Neutrophil (primary cell): ENCODE data around the gene PRRX2.

Experiments used
- H3K27ac ChIP-seq: fragments of 200-600 bp; sonication (generic); 2 replicates; pipeline ENCODE4 v1.5.1; 2016; ENCODE audit warnings: mild to moderate bottlenecking, moderate library complexity
- H3K27me3 ChIP-seq: fragments of 200-600 bp; sonication (generic); 2 replicates; pipeline ENCODE4 v1.6.0; 2016; ENCODE audit warnings: mild to moderate bottlenecking
- H3K36me3 ChIP-seq: fragments of 200-600 bp; sonication (generic); 2 replicates; pipeline ENCODE4 v1.5.1; 2017
- H3K4me1 ChIP-seq, 2 experiments: fragments of 200-600 bp in 1 of 2; sonication (generic) in 1 of 2; 1 replicate in 1 of 2; 2 replicates in 1 of 2; pipeline versions ENCODE4 v1.5.1 to v1.6.1; 2013 to 2016; ENCODE audit warnings: low read depth in 1 of 2, low read length in 1 of 2, mild to moderate bottlenecking in 1 of 2, moderate library complexity in 1 of 2; ENCODE audit not compliant: control insufficient read depth in 1 of 2, insufficient read depth in 1 of 2
- H3K4me3 ChIP-seq, 2 experiments: fragments of 200-600 bp in 1 of 2; sonication (generic) in 1 of 2; 1 replicate in 1 of 2; 2 replicates in 1 of 2; pipeline ENCODE4 v1.5.1; 2013 to 2016; ENCODE audit warnings: low read depth in 1 of 2, low read length in 1 of 2, mild to moderate bottlenecking in 1 of 2, moderate library complexity in 1 of 2
- H3K9me3 ChIP-seq: fragments of 200-600 bp; sonication (generic); 2 replicates; pipeline ENCODE4 v1.5.1; 2016
- TF ChIP-seq, protein P1 (sequence below): fragments of 200-600 bp; sonication (generic); IDR thresholded peaks from 2 replicates; pipeline ENCODE4 v1.5.1; 2016; ENCODE audit warnings: antibody characterized with exemption

PRRX2 gene

DNA sequence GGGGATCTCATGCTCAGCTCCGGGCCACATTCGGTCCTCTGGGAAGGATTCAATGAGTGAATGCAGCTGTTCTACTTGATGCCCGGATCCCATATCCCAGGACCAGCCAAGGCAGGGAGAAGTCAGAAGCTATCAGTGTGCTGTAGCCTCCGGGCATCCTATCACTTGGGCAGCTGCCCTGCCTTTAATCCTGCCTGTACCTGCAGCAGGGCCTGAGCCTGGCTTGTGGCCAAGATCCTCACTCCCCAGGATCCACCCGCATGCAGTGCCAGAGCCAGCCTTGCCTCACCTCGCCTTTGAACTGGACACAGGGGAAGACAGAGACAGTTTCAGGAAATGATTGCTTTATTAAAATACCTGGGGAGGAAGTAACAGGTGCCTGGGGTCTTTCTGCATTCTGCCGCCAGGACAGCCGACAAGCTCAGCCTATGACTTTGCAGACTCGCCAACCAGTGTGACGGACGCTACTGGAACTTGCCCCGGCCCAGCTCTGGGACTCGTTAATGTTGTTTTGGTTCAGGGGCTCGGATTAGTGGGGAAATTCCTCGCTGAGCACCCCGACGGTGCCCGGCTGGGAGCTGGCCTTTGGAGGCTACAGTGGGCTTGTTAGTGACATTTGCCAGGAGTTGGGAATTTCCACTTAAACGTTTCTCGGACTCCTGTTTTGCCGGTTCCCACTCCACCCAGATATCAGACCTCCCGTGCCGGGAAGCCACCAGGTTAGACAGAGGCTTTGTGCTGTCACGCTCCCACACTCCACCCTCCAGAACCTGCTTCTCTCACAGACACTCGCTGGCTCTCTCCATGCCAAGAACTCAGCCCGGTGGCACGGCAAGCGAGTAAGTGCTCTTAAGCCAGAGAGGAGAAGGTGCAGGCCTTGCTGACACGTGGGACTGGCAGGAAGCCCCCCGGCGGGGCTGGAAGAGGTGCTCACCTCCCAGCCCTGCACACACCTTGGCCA, 86.7 kb downstream of the PRRX2 start:
- no peak overlapping the region for H3K4me3 ChIP-seq
- no peaks in the 10 kb centered on the region for H3K9me3 ChIP-seq
- TF ChIP-seq, protein P1, sequence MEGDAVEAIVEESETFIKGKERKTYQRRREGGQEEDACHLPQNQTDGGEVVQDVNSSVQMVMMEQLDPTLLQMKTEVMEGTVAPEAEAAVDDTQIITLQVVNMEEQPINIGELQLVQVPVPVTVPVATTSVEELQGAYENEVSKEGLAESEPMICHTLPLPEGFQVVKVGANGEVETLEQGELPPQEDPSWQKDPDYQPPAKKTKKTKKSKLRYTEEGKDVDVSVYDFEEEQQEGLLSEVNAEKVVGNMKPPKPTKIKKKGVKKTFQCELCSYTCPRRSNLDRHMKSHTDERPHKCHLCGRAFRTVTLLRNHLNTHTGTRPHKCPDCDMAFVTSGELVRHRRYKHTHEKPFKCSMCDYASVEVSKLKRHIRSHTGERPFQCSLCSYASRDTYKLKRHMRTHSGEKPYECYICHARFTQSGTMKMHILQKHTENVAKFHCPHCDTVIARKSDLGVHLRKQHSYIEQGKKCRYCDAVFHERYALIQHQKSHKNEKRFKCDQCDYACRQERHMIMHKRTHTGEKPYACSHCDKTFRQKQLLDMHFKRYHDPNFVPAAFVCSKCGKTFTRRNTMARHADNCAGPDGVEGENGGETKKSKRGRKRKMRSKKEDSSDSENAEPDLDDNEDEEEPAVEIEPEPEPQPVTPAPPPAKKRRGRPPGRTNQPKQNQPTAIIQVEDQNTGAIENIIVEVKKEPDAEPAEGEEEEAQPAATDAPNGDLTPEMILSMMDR = no peak
- peaks cover 27% of the 10 kb centered on the region for H3K27me3 ChIP-seq
- no peak overlapping the region for H3K27ac ChIP-seq
- peaks cover 47% of the 10 kb centered on the region for H3K36me3 ChIP-seq
- peaks cover 21 to 23% of the 10 kb centered on the region in 2 experiments for H3K4me1 ChIP-seq

DNA sequence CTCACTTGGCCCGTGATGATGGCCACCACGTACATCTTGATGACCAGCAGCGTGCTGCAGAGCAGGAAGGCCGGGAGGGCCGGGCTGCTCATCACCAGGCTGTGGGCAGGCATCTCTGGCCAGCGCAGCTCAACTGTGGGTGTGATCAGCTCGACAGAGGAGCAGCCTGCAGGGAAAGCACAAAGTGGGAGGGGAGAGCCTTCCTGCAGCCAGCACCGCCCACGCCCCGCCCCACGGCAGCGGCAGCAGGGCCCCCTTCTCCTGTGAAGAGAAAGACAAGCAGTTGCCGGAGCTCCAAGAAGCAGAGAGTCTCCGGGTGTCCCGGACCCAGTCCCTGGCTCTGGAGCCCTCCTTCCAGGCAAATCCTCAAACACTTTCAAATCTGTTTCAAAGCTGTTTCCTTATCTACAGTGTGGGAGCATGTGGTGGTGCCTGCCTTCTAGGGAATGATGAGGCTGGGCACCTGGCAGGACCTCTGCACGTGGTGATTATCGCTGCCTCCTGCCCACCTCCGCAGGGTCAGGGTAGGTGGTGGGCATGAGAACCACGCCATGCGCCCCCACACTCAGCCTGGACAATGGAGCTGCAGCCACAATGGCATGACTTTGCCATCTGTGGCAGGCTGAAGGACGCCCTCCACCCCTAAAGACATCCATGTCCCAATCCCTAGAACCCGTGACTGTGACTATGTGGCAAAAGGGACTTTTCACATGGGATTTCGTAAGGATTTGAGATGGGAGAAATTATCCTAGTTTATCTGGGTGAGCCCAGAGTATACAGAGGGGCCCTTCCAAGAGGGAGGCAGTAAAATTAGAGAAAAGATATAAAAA, 87.7 kb downstream of the PRRX2 start, which contains the start of gene PTGES:
PTGES (minus strand) TSS at position 143 of the 830 bp plus-strand sequence; CDS start at position 113, 30 bp downstream.
- Histone ChIP-seq H3K9me3 (no peaks in the 10 kb centered on the region), H3K4me3 (no peak within 1 kb of the TSS), H3K4me1 (peaks cover 31% of the 10 kb centered on the region in 2 experiments), H3K27me3 (peaks cover 27% of the 10 kb centered on the region), H3K27ac (no peak within 1 kb of the TSS), H3K36me3 (peaks cover 40% of the 10 kb centered on the region)
- TF ChIP-seq, protein P1 = no peak

DNA sequence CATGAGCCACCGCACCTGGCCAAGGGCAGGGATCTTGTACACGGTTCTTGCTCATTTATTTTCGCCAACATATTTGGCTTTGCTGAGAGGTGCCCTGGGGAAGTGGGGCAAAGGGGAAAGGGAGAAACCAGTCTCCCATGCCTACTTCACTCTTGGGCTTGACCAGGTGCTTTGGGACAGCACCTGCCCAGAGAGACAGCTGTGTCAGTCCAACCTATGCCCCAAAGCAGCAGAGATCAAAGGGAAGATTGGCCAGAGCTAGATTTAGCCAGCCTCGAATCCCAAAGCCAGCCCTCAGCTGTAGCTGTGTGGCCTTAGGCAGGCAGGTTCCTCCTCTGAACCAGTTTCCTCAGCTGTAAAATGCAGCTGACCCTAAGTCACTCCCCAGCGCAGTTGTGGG, 89.7 kb downstream of the PRRX2 start:
- Histone ChIP-seq H3K4me3 (no peak overlapping the region), H3K4me1 (peaks cover 33% of the 10 kb centered on the region in 2 experiments), H3K9me3 (no peaks in the 10 kb centered on the region), H3K27me3 (peaks cover 27% of the 10 kb centered on the region), H3K27ac (no peak overlapping the region), H3K36me3 (peaks cover 24% of the 10 kb centered on the region)
- TF ChIP-seq, protein P1 = no peak

DNA sequence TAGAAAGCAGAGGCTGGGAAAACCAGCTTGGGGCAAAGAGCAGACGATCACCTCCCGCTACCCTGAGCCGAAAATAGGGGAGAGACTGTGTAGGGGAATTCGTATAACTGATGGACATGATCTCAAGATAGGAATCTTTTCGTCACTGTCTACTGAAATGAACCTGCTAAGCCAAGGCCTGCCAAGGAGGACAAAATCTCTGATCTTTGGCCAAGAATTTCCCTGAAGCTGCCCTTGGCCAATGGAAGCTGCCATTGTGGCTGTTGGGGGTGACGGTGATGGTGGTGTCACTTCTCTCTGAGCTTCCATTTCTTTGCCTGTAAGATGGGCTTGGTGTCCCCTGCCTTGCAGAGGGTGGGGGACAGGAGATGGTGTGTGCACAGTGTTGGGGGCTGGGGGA, 90.7 kb downstream of the PRRX2 start:
- no peaks in the 10 kb centered on the region for H3K9me3 ChIP-seq
- TF ChIP-seq, protein P1 = no peak
- peaks cover 27% of the 10 kb centered on the region for H3K27me3 ChIP-seq
- peaks cover 33 to 35% of the 10 kb centered on the region in 2 experiments for H3K4me1 ChIP-seq
- H3K4me3 ChIP-seq = no peak overlapping the region
- H3K36me3 ChIP-seq = peaks cover 16% of the 10 kb centered on the region
- no peak overlapping the region for H3K27ac ChIP-seq

DNA sequence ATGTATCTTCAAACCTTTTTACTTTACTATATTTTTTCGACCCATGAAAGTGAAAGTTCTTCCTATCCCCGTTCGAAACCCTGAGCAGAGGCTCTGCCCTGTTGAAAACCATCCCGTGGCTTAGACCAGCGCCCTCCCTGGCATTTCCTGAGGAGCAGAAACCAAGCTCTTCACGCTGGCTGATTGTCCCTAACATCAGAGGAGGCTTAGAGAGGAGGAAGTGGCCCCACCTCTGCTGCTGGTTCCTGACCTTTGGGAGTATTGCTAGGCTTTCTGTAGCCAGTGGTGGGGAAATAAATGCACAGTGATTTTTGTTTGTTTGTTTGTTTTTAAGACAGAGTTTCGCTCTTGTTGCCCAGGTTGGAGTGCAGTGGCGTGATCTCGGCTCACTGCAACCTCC, 91.6 kb downstream of the PRRX2 start:
- no peaks in the 10 kb centered on the region for H3K9me3 ChIP-seq
- peak overlapping the region; percentile 67 for H3K27ac ChIP-seq
- H3K27me3 ChIP-seq = peaks cover 23% of the 10 kb centered on the region
- peaks cover 8% of the 10 kb centered on the region for H3K36me3 ChIP-seq
- H3K4me1 ChIP-seq = peaks cover 36 to 39% of the 10 kb centered on the region in 2 experiments
- peak overlapping the region in 1 of 2 experiments; percentile 18 for H3K4me3 ChIP-seq
- TF ChIP-seq, protein P1 = no peak
